Vagina (tissue), 2 donors: ENCODE measurements around the gene MAB21L1. TPM values are rescaled to one million over a fixed set of nuclear protein-coding genes. Genes with fewer than 3 reads are reported as not detected.

Source experiments
- DNase-seq, 2 donors: peaks; one replicate each; pipeline ENCODE4 v3.0.0-alpha.2; 2017; ENCODE audit errors: extremely low spot score in 2 of 2
- H3K27ac ChIP-seq: fragments of 200-600 bp; sonication (generic); one replicate; pipeline ENCODE4 v1.5.1; 2019
- H3K27me3 ChIP-seq: fragments of 200-600 bp; sonication (generic); one replicate; pipeline ENCODE4 v1.5.1; 2019
- H3K36me3 ChIP-seq, 2 donors: fragments of 200-600 bp; sonication (generic); one replicate each; pipeline ENCODE4 v1.5.1; 2017 to 2019
- H3K4me1 ChIP-seq: fragments of 200-600 bp; sonication (generic); one replicate; pipeline ENCODE4 v1.5.1; 2019
- H3K4me3 ChIP-seq, 2 donors: fragments of 200-600 bp; sonication (generic); 1 replicate in 1 of 2; 2 replicates in 1 of 2; pipeline ENCODE4 v1.5.1; 2016 to 2019
- H3K9me3 ChIP-seq: fragments of 200-600 bp; sonication (generic); one replicate; pipeline ENCODE4 v1.5.1; 2019
- POLR2A ChIP-seq, 2 donors: fragments of 450-650 bp; IDR thresholded peaks; one replicate each; pipeline ENCODE4 v1.6.1; 2017; ENCODE audit warnings: antibody characterized with exemption in 2 of 2, mild to moderate bottlenecking in 2 of 2, moderate library complexity in 2 of 2
- POLR2AphosphoS5 ChIP-seq, 2 donors: sonication (generic); formaldehyde crosslinking; IDR thresholded peaks; one replicate each; pipeline ENCODE4 v1.9.0; 2017; ENCODE audit warnings: antibody characterized with exemption in 2 of 2, mild to moderate bottlenecking in 2 of 2, low read depth in 1 of 2; ENCODE audit not compliant: insufficient read depth in 1 of 2
- intact Hi-C: fragments of 100-400 bp; cut with DNase I; formaldehyde crosslinking; loops from one replicate; pipeline ENCODE4 v1.15.1; 2023
- total RNA-seq: library from RNA; depleted of rRNA; stranded (reverse); fragments of >200 nt; gene quantifications from one replicate; pipeline ENCODE4 v1.2.3, GENCODE V29; 2016
- TF ChIP-seq, protein P1 (sequence below), 3 experiments: fragments of 450-650 bp in 2 of 3; fragments of 200-600 bp in 1 of 3; sonication (generic) in 1 of 3; IDR thresholded peaks; one replicate each; pipeline ENCODE4 v1.5.1; 2017 to 2019; ENCODE audit warnings: antibody characterized with exemption in 3 of 3, mild to moderate bottlenecking in 2 of 3, moderate library complexity in 2 of 3

MAB21L1 gene
- total RNA-seq, 1 donor from 2014 or later: 0.74 TPM

DNA sequence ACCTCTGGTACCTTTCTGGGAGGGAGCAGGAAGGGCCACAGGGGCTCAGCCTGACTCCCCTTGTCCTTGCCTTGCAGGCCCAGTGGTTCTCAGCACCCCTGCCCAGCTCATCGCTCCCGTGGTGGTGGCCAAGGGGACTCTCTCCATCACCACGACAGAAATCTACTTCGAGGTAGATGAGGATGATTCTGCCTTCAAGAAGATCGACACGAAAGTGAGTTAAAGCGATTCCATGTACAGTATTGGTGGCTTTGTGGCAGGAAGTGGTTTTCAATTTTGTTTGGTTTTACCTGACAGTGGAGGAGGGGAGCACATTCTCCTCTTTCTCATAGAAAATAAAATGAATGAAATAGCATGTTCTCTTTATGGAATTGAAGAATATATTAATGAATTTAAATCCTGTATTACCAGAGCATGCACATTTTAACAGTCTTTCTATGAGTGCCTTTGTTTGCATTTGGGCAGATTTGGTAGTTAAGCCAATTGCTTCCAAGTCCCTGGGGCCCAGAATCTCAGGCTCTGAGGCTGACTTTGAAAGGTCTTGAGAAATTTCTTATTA, 4.1 kb downstream of the MAB21L1 start:
- no peak for TF ChIP-seq POLR2A (IDR thresholded peaks at IDR 0.05)
- TF ChIP-seq, protein P1, sequence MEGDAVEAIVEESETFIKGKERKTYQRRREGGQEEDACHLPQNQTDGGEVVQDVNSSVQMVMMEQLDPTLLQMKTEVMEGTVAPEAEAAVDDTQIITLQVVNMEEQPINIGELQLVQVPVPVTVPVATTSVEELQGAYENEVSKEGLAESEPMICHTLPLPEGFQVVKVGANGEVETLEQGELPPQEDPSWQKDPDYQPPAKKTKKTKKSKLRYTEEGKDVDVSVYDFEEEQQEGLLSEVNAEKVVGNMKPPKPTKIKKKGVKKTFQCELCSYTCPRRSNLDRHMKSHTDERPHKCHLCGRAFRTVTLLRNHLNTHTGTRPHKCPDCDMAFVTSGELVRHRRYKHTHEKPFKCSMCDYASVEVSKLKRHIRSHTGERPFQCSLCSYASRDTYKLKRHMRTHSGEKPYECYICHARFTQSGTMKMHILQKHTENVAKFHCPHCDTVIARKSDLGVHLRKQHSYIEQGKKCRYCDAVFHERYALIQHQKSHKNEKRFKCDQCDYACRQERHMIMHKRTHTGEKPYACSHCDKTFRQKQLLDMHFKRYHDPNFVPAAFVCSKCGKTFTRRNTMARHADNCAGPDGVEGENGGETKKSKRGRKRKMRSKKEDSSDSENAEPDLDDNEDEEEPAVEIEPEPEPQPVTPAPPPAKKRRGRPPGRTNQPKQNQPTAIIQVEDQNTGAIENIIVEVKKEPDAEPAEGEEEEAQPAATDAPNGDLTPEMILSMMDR (IDR thresholded peaks at IDR 0.05): no peak
- no peak for TF ChIP-seq POLR2AphosphoS5 (IDR thresholded peaks at IDR 0.05; ENCODE audit: insufficient read depth in 1 of 2, low read depth in 1 of 2)
- Histone ChIP-seq H3K4me1 (no peaks in the 10 kb centered on the region), H3K27me3 (no peaks in the 10 kb centered on the region), H3K9me3 (no peaks in the 10 kb centered on the region), H3K36me3 (no peaks in the 10 kb centered on the region), H3K27ac (no peak overlapping the region), H3K4me3 (no peak overlapping the region)
- intact Hi-C loops: no loop called here
- no peak for DNase-seq

DNA sequence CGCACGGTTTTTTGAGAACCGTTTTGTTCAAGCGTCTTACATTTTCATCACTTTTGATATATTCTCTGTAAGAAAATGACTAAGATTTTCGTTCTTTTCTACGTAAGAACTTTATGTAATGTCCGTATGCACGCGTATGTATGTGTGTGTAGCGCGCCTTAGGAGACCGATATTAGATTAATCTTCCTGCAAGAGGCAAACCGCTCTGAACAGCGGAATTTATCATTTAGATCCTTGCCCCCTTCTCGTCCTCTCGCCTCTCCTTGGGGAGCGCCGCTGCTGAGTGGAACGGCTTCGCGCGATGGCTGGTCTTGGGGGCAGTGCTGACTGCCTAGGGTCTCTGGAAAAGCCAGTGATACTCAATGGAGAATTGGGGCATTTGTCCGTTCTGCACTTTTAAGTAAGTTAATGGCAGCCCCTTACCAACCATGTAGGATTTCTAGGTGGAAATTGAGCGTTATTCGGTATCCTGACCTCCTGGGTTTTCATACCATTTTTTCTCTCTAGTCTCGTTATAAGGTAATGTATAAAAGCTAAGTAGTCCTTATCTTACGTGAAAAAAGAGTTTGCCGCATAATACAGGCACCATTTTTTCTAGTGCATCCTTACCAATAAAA, 4.7 kb downstream of the MAB21L1 start:
- Histone ChIP-seq H3K4me3 (no peak overlapping the region), H3K4me1 (no peaks in the 10 kb centered on the region), H3K27me3 (no peaks in the 10 kb centered on the region), H3K36me3 (no peaks in the 10 kb centered on the region), H3K9me3 (no peaks in the 10 kb centered on the region), H3K27ac (peak overlapping the region; percentile 74)
- intact Hi-C loops: no loop called here
- DNase-seq: no peak
- TF ChIP-seq POLR2AphosphoS5 (IDR thresholded peaks at IDR 0.05; ENCODE audit: insufficient read depth in 1 of 2, low read depth in 1 of 2) (no peak), POLR2A (IDR thresholded peaks at IDR 0.05) (no peak)
- TF ChIP-seq, protein P1 (IDR thresholded peaks at IDR 0.05): no peak

DNA sequence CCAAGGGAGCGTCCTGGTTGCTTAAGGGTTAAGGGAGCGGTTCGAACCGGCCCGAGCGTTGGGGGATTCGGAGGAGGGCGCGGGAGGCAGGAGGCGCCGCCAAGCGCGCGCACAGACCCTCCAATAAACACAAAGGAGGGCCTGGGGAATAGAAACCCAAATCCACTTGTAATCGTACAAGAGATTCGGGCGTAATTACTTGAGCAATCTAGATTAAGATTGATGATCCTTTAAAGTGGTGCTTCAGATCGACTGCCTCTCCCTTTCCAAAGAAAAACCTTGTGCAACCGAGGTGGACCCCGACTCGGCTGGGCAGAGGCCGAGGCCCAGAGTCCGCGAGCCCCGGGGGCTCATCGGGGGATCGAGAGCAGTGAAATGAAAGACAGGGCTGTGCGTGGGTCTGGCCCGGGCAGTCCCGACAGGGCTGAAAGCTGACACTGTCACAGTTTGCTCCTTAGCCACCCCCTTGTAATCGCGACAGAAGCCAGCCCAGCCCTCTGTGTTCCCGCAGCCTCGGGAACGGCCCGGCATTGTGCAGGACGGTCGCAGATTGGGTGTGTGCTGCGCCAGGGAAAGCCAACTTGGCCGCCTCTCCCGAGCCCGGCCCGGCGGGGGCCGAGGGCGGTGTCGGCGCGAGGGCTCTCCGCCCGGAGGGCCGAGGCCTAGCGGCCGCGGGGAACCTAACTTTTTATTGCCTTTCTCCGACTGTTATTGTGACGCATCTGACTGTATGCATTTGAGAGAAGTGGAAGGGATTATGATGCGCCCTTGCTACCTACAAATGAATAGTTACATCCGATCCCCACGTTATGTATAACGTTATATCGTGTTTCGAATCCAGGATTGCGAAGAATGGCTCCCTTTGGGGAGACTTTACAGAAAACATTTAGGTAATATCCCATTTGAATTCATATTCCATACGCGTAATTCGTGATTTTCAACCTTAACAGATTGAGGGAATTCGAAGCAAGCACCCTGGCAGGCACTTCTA, 5.5 kb downstream of the MAB21L1 start:
- H3K27me3 ChIP-seq: no peaks in the 10 kb centered on the region
- no peaks in the 10 kb centered on the region for H3K9me3 ChIP-seq
- intact Hi-C loops: no loop called here
- no peaks in the 10 kb centered on the region for H3K4me1 ChIP-seq
- H3K27ac ChIP-seq: peak overlapping the region; percentile 74
- TF ChIP-seq POLR2AphosphoS5 (IDR thresholded peaks at IDR 0.05; ENCODE audit: insufficient read depth in 1 of 2, low read depth in 1 of 2): peak in 1 of 2 donors; percentile 56
- TF ChIP-seq, protein P1 (IDR thresholded peaks at IDR 0.05): no peak
- H3K36me3 ChIP-seq: no peaks in the 10 kb centered on the region
- peak overlapping the region; percentile 33 to 44 for H3K4me3 ChIP-seq
- no peak for DNase-seq

DNA sequence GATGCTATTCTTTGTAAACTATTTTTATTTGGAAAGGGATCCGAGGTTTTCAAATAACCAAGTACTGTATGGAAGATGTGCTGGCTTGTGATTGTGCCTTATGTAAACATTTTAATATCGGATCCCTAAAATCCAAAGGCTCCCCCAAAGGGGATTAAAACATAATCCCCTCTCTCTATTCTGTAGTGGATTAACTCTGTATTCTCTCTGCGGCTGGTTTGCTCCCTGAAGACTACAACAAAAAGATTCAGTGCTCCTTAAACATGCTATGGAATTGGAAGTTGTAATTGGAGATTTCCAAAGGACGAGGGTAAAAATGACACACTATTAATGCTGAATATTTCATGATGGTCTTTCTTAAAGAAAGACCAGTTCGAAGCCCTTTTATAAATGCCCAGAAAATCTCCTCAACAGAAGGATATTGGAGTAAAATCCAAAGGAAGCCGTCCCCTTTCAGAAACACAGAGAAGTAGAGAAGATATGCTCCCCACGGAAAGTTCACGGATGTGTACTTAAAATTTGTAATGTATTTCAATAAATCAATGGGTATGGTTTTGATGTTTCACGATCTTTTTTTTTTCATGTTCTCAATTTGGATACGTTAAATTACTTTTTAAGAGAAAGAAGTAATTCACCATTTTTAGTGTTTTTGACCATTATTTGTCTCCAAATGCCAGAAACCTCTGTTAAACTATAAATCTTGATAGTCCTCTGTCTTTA, 6.5 kb downstream of the MAB21L1 start:
- Histone ChIP-seq H3K4me3 (peak overlapping the region; percentile 33 to 44), H3K27me3 (no peaks in the 10 kb centered on the region), H3K27ac (peak overlapping the region; percentile 74), H3K36me3 (no peaks in the 10 kb centered on the region), H3K9me3 (no peaks in the 10 kb centered on the region), H3K4me1 (no peaks in the 10 kb centered on the region)
- no peak for DNase-seq
- intact Hi-C loops: no loop called here
- TF ChIP-seq POLR2AphosphoS5 (IDR thresholded peaks at IDR 0.05; ENCODE audit: insufficient read depth in 1 of 2, low read depth in 1 of 2) (no peak), POLR2A (IDR thresholded peaks at IDR 0.05) (no peak)
- TF ChIP-seq, protein P1 (IDR thresholded peaks at IDR 0.05): no peak
